Hepatocyte (in vitro differentiated cells): ENCODE data around the gene PAXIP1. TPM values are rescaled to one million over a fixed set of nuclear protein-coding genes. Genes with fewer than 3 reads are reported as not detected.

ENCODE experiments used
- DNase-seq: peaks from one replicate; pipeline ENCODE4 v3.0.0-alpha.2; 2016; ENCODE audit warnings: low spot score
- H2AFZ ChIP-seq: fragments of 200-600 bp; sonication (generic); 2 replicates; pipeline ENCODE4 v1.6.0; 2016; ENCODE audit warnings: antibody characterized with exemption, mild to moderate bottlenecking
- H3K27ac ChIP-seq: fragments of 200-600 bp; sonication (generic); 2 replicates; pipeline ENCODE4 v1.5.1; 2016; ENCODE audit warnings: mild to moderate bottlenecking
- H3K27me3 ChIP-seq: fragments of 200-600 bp; sonication (generic); 2 replicates; pipeline ENCODE4 v1.6.1; 2016
- H3K36me3 ChIP-seq: fragments of 200-600 bp; sonication (generic); replicated peaks from 2 replicates; pipeline ENCODE4 v1.5.1; 2016; ENCODE audit warnings: low read depth; ENCODE audit not compliant: insufficient read depth
- H3K4me1 ChIP-seq: fragments of 200-600 bp; sonication (generic); 2 replicates; pipeline ENCODE4 v1.5.1; 2016; ENCODE audit warnings: mild to moderate bottlenecking, moderate library complexity; ENCODE audit not compliant: insufficient read depth
- H3K4me2 ChIP-seq: fragments of 200-600 bp; sonication (generic); 2 replicates; pipeline ENCODE4 v1.6.0; 2016
- H3K4me3 ChIP-seq: fragments of 200-600 bp; sonication (generic); 2 replicates; pipeline ENCODE4 v1.5.1; 2016; ENCODE audit warnings: mild to moderate bottlenecking
- H3K79me2 ChIP-seq: fragments of 200-600 bp; sonication (generic); 2 replicates; pipeline ENCODE4 v1.6.0; 2017; ENCODE audit warnings: mild to moderate bottlenecking
- H3K9me2 ChIP-seq: fragments of 200-600 bp; sonication (generic); replicated peaks from 2 replicates; pipeline ENCODE4 v1.6.0; 2017; ENCODE audit warnings: mild to moderate bottlenecking; ENCODE audit not compliant: insufficient read depth
- H3K9me3 ChIP-seq: fragments of 200-600 bp; sonication (generic); 2 replicates; pipeline ENCODE4 v1.5.1; 2016; ENCODE audit warnings: low read depth, mild to moderate bottlenecking
- H4K20me1 ChIP-seq: fragments of 200-600 bp; sonication (generic); 2 replicates; pipeline ENCODE4 v1.6.0; 2016; ENCODE audit warnings: mild to moderate bottlenecking; ENCODE audit not compliant: insufficient read depth, poor library complexity, severe bottlenecking
- CTCF ChIP-seq: fragments of 200-600 bp; sonication (generic); IDR thresholded peaks from 2 replicates; pipeline ENCODE4 v1.5.1; 2016; ENCODE audit warnings: antibody characterized with exemption, mild to moderate bottlenecking; ENCODE audit not compliant: poor library complexity
- EZH2 ChIP-seq: fragments of 200-600 bp; sonication (generic); IDR thresholded peaks from 2 replicates; pipeline ENCODE4 v1.6.1; 2016; ENCODE audit warnings: antibody characterized with exemption, mild to moderate bottlenecking, borderline replicate concordance
- EZH2phosphoT487 ChIP-seq: fragments of 200-600 bp; sonication (generic); IDR thresholded peaks from one replicate; pipeline ENCODE4 v1.6.1; 2018; ENCODE audit warnings: antibody characterized with exemption, mild to moderate bottlenecking, low read depth, moderate library complexity; ENCODE audit not compliant: unreplicated experiment, severe bottlenecking
- whole genome bisulfite sequencing: methylation state at CpG from one replicate; pipeline ENCODE4 v1.1.6; 2016; ENCODE audit warnings: low lambda C conversion rate; ENCODE audit errors: missing lambda C conversion rate; 5-methylcytosine and 5-hydroxymethylcytosine counted together
- polyA plus RNA-seq: library from polyadenylated mRNA; unstranded; fragments of >200 nt; fragmentation: Nextera tagmentation; extraction: Ambion mirVana; gene quantifications from 2 replicates; pipeline ENCODE4 v1.2.1, GENCODE V29; 2016
- total RNA-seq: library from RNA; depleted of rRNA; stranded (reverse); fragments of >200 nt; gene quantifications from 2 replicates; pipeline ENCODE4 v1.2.3, GENCODE V29; 2014

The PAXIP1 gene
- total and polyA plus RNA-seq, 2 experiments from 2014 or later = 4.5 to 12.2 TPM

- Histone ChIP-seq H2AFZ (no peak overlapping the region), H3K4me1 (no peaks in the 10 kb centered on the region), H3K36me3 (no peaks in the 10 kb centered on the region), H3K79me2 (no peaks in the 10 kb centered on the region), H4K20me1 (no peaks in the 10 kb centered on the region), H3K4me2 (peak overlapping the region; percentile 27), H3K9me3 (no peaks in the 10 kb centered on the region), H3K27ac (no peak overlapping the region), H3K9me2 (no peaks in the 10 kb centered on the region), H3K27me3 (no peaks in the 10 kb centered on the region), H3K4me3 (no peak overlapping the region)
- WGBS = 80% methylated on average over 22 of the region's 22 CpGs
- DNase-seq = no peak
- TF ChIP-seq EZH2 (no peak), EZH2phosphoT487 (no peak), CTCF (no peak)
These were observed 89.9 kb downstream of the PAXIP1 start for GRCh38 chr7:154912871-154913637.

GRCh38 chr7:154911862-154912455, 91.0 kb downstream of the PAXIP1 start:
- no peak overlapping the region for H3K4me3 ChIP-seq
- WGBS = 84% methylated on average over 6 of the region's 6 CpGs
- H3K4me2 ChIP-seq = no peak overlapping the region
- H3K9me2 ChIP-seq = no peaks in the 10 kb centered on the region
- TF ChIP-seq EZH2phosphoT487 (no peak), CTCF (no peak), EZH2 (no peak)
- H3K27me3 ChIP-seq = no peaks in the 10 kb centered on the region
- no peaks in the 10 kb centered on the region for H4K20me1 ChIP-seq
- no peaks in the 10 kb centered on the region for H3K9me3 ChIP-seq
- H3K79me2 ChIP-seq = no peaks in the 10 kb centered on the region
- H2AFZ ChIP-seq = no peak overlapping the region
- H3K27ac ChIP-seq = no peak overlapping the region
- no peaks in the 10 kb centered on the region for H3K4me1 ChIP-seq
- H3K36me3 ChIP-seq = no peaks in the 10 kb centered on the region
- no peak for DNase-seq

- Histone ChIP-seq H3K4me3 (no peak overlapping the region), H2AFZ (no peak overlapping the region), H3K9me3 (no peaks in the 10 kb centered on the region), H3K4me1 (no peaks in the 10 kb centered on the region), H3K36me3 (no peaks in the 10 kb centered on the region), H3K9me2 (no peaks in the 10 kb centered on the region), H3K27me3 (no peaks in the 10 kb centered on the region), H3K27ac (no peak overlapping the region), H3K79me2 (no peaks in the 10 kb centered on the region), H4K20me1 (no peaks in the 10 kb centered on the region), H3K4me2 (no peak overlapping the region)
- TF ChIP-seq EZH2phosphoT487 (no peak), EZH2 (no peak), CTCF (no peak)
- DNase-seq = no peak
- WGBS = 67% methylated on average over 2 of the region's 2 CpGs
These were observed 91.5 kb downstream of the PAXIP1 start for GRCh38 chr7:154911411-154911810.
